Central memory CD8-positive, alpha-beta T cell (primary cell): ENCODE measurements around the gene LYST.
"Not testable (repeated sequence)": the region's sequence is repeated elsewhere in the genome, so short reads cannot be mapped to it uniquely, and the experiment has no call there.

Experiments used
- ATAC-seq: fragments of 150-1000 bp; cut with Tn5 transposase; replicated peaks from 2 replicates; pipeline ENCODE4 v1.10.0; 2022; ENCODE audit warnings: mild to moderate bottlenecking, moderate FRiP score, moderate number of reproducible peaks; ENCODE audit not compliant: poor library complexity, severe bottlenecking; ENCODE audit errors: extremely low read depth
- DNase-seq, 2 donors: peaks; one replicate each; pipeline ENCODE4 v3.0.0; 2021; ENCODE audit warnings: low spot score in 2 of 2
- H3K27ac Mint-ChIP-seq: one replicate; pipeline ENCODE4 v1.8.0; 2022; ENCODE audit warnings: low read depth, mild to moderate bottlenecking, moderate library complexity, mixed read lengths
- H3K27me3 Mint-ChIP-seq: one replicate; pipeline ENCODE4 v1.8.0; 2022; ENCODE audit warnings: mixed read lengths
- H3K36me3 Mint-ChIP-seq: one replicate; pipeline ENCODE4 v1.8.0; 2022; ENCODE audit warnings: mild to moderate bottlenecking, moderate library complexity, mixed read lengths; ENCODE audit not compliant: insufficient read depth
- H3K4me1 Mint-ChIP-seq: one replicate; pipeline ENCODE4 v1.8.0; 2022; ENCODE audit warnings: mixed read lengths
- H3K4me3 Mint-ChIP-seq: one replicate; pipeline ENCODE4 v1.8.0; 2022; ENCODE audit warnings: mild to moderate bottlenecking, moderate library complexity, mixed read lengths
- H3K9me3 Mint-ChIP-seq: one replicate; pipeline ENCODE4 v1.8.0; 2022; ENCODE audit warnings: mixed read lengths

LYST gene

DNA sequence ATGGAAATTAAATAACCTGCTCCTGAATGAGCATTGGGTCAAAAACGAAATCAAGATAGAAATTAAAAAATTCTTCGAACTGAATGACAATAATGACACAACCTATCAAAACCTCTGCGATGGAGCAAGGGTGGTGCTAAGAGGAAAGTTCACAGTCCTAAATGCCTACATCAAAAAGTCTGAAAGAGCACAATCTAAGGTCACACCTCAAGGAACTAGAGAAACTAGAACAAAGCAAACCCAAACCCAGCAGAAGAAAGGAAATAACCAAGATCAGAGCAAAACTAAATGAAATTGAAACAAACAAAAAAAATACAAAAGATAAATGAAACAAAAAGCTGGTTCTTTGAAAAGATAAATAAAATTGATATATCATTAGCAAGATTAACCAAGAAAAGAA, 18.5 kb downstream of the LYST start:
- H3K4me3 Mint-ChIP-seq, result peak overlapping the region; percentile 64
- DNase-seq, H3K36me3 Mint-ChIP-seq, H3K9me3 Mint-ChIP-seq, H3K27me3 Mint-ChIP-seq: not testable (repeated sequence)
- ATAC-seq, result peak; percentile 51
- H3K27ac Mint-ChIP-seq, result peak overlapping the region; percentile 86
- peaks cover 73% of the 10 kb centered on the region for H3K4me1 Mint-ChIP-seq

GRCh38 chr1:235845656-235846107, 21.0 kb downstream of the LYST start:
- DNase-seq, ATAC-seq, H3K9me3 Mint-ChIP-seq, H3K36me3 Mint-ChIP-seq, H3K27me3 Mint-ChIP-seq, H3K4me3 Mint-ChIP-seq: not testable (repeated sequence)
- Mint-ChIP-seq H3K27ac (peak overlapping the region; percentile 70), H3K4me1 (peaks cover 75% of the 10 kb centered on the region)

DNA sequence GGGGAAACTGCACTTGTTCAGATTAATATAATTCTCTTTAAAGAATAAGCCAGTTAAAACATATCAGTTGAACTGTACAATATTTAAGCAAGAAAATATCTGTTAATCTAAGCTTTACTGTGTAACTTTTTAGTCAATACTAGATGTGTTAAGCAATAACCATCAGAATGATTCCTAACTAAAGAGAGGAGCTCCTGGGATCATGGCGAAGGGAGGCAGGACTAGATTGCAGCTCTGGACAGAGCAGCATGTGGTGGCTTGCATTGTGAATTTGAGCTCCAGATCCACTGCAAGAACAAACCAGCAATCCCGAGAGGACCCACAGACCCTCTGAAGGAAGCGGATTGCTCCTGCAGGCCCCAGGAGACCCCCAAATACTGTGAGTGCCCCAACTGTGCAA, 21.9 kb downstream of the LYST start:
- ATAC-seq, result no peak
- Mint-ChIP-seq H3K27ac (peak overlapping the region; percentile 9), H3K4me3 (no peak overlapping the region), H3K4me1 (peaks cover 74% of the 10 kb centered on the region), H3K9me3 (no peaks in the 10 kb centered on the region), H3K36me3 (peaks cover 6% of the 10 kb centered on the region), H3K27me3 (no peaks in the 10 kb centered on the region)
- no peak for DNase-seq

GRCh38 chr1:235843461-235843961, 23.2 kb downstream of the LYST start:
- Mint-ChIP-seq H3K27me3 (no peaks in the 10 kb centered on the region), H3K27ac (no peak overlapping the region), H3K9me3 (no peaks in the 10 kb centered on the region), H3K4me1 (peaks cover 69% of the 10 kb centered on the region), H3K4me3 (no peak overlapping the region), H3K36me3 (peaks cover 8% of the 10 kb centered on the region)
- DNase-seq (no peak), ATAC-seq (peak; percentile 83)

- Mint-ChIP-seq H3K27me3 (no peaks in the 10 kb centered on the region), H3K4me1 (peaks cover 57% of the 10 kb centered on the region), H3K36me3 (peaks cover 8% of the 10 kb centered on the region), H3K9me3 (no peaks in the 10 kb centered on the region), H3K4me3 (no peak overlapping the region), H3K27ac (peak overlapping the region; percentile 56)
- DNase-seq (no peak), ATAC-seq (no peak)
These were observed 24.7 kb downstream of the LYST start for GRCh38 chr1:235841938-235842545.

- Mint-ChIP-seq H3K9me3 (no peaks in the 10 kb centered on the region), H3K4me3 (no peak overlapping the region), H3K36me3 (peaks cover 8% of the 10 kb centered on the region), H3K27me3 (no peaks in the 10 kb centered on the region), H3K27ac (no peak overlapping the region), H3K4me1 (peaks cover 39% of the 10 kb centered on the region)
- ATAC-seq (peak; percentile 75), DNase-seq (no peak)
These were observed 28.7 kb downstream of the LYST start for GRCh38 chr1:235838021-235838420.

GRCh38 chr1:235835226-235835625, 31.5 kb downstream of the LYST start:
- Mint-ChIP-seq H3K9me3 (no peaks in the 10 kb centered on the region), H3K36me3 (peaks cover 11% of the 10 kb centered on the region), H3K27ac (no peak overlapping the region), H3K4me3 (no peak overlapping the region), H3K27me3 (no peaks in the 10 kb centered on the region), H3K4me1 (peaks cover 29% of the 10 kb centered on the region)
- DNase-seq (no peak), ATAC-seq (no peak)

DNA sequence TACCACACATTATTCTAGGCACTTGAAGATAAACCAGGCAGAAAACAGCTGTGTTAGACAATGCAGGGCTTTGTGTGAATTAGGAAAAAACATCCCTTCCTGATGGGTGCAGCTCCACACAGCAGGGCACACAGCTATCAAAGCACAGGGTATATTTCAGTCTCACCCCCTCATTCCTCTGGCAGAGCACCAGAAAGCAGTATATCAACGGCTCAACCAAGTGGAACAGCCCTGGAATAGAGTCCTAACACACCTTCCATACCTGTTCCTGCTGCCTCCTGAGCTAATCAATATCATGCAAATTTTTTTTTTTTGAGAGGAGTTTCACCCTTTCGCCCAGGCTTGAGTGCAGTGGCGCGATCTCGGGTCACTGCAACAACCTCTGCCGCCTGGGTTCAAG, 32.1 kb downstream of the LYST start:
- H3K27me3 Mint-ChIP-seq, result no peaks in the 10 kb centered on the region
- H3K4me1 Mint-ChIP-seq, result peaks cover 23% of the 10 kb centered on the region
- no peak overlapping the region for H3K27ac Mint-ChIP-seq
- no peak overlapping the region for H3K4me3 Mint-ChIP-seq
- DNase-seq, result no peak
- peaks cover 10% of the 10 kb centered on the region for H3K36me3 Mint-ChIP-seq
- no peaks in the 10 kb centered on the region for H3K9me3 Mint-ChIP-seq
- ATAC-seq, result no peak

GRCh38 chr1:235832011-235832410, 34.7 kb downstream of the LYST start:
- no peak overlapping the region for H3K4me3 Mint-ChIP-seq
- no peak for DNase-seq

DNA sequence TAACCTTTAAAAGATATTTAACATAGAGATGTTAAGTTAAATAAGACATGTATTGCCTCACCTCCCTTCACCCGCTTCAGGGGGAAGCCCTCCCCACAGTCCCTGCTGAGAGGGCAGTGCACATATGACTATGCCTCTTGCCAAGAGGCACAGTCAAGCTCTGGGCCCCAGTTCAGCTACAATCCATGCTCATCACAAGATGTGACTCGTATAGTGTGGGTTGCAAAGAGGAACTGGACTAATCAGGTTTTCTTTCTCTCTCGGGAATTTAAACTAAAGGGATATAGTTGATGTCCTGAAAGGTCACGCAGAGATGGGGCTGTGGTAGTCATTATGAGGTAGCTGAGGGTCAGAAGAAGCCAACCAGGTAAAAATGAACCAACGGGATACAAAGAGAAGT, 35.6 kb downstream of the LYST start:
- Mint-ChIP-seq H3K4me3 (no peak overlapping the region), H3K9me3 (no peaks in the 10 kb centered on the region), H3K4me1 (peaks cover 19% of the 10 kb centered on the region), H3K36me3 (peaks cover 20% of the 10 kb centered on the region), H3K27ac (no peak overlapping the region), H3K27me3 (no peaks in the 10 kb centered on the region)
- DNase-seq (no peak), ATAC-seq (no peak)

More at GRCh38 chr1:235832011-235832410, 34.7 kb downstream of the LYST start:
- Mint-ChIP-seq H3K36me3 (peaks cover 20% of the 10 kb centered on the region), H3K4me1 (peaks cover 14% of the 10 kb centered on the region), H3K9me3 (no peaks in the 10 kb centered on the region), H3K27ac (no peak overlapping the region), H3K27me3 (no peaks in the 10 kb centered on the region)
- ATAC-seq, result no peak

DNA sequence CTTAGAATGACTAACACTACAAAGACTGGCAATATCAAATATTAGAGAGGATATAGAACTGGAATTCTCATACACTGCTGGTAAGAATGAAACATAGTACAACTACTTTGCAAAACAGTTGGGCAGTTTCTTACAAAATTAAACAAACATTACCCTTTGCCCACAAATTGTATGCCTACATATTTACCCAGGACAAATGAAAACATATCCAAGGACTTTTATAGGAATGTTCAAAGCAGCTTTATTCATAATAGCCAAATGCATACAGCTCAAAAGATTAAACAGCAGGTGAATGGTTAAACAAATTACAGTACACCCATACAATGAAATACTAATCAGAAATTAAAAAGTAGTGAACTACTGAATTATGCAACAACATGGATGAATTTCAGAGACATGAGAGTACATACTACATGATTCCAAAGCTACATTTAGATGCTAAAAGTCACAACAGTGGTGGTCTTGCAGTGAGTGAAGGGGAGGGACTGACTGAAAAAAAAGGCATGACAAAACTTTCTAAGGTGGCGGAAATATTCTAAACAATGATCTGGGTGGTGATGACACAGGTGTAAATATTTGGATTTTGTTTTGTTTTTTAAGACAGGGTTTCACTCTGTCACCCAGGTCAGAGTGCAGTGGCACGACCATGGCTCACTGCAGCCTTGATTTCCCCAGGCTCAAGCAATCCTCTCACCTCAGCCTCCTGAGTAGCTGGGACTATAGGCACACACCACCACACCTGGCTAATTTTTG, 40.4 kb downstream of the LYST start:
- Mint-ChIP-seq H3K36me3 (peaks cover 25% of the 10 kb centered on the region), H3K4me3 (no peak overlapping the region), H3K27ac (no peak overlapping the region), H3K9me3 (no peaks in the 10 kb centered on the region), H3K27me3 (no peaks in the 10 kb centered on the region), H3K4me1 (peaks cover 24% of the 10 kb centered on the region)
- ATAC-seq, result no peak
- DNase-seq, result no peak

DNA sequence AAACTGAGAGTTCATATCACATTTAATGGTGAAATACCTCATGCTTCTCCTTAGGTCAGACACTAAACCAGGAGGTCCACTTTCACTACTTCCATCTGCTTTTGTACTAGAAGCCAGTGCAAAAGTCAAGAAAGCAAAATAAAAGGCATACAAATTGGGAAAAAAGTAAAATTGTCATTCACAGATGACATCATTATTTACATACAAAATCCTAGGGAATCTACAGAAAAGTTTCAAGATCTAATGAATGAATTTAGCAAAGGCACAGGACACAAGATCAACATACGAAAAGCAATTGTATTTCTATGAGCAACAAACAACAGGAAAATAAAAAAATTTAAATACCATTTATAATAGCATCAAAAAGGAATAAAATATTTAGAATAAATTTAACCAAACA, 41.5 kb downstream of the LYST start:
- DNase-seq (no peak), ATAC-seq (no peak)
- Mint-ChIP-seq H3K4me1 (peaks cover 17% of the 10 kb centered on the region), H3K36me3 (peaks cover 23% of the 10 kb centered on the region), H3K27me3 (no peaks in the 10 kb centered on the region), H3K9me3 (no peaks in the 10 kb centered on the region), H3K27ac (no peak overlapping the region), H3K4me3 (no peak overlapping the region)

DNA sequence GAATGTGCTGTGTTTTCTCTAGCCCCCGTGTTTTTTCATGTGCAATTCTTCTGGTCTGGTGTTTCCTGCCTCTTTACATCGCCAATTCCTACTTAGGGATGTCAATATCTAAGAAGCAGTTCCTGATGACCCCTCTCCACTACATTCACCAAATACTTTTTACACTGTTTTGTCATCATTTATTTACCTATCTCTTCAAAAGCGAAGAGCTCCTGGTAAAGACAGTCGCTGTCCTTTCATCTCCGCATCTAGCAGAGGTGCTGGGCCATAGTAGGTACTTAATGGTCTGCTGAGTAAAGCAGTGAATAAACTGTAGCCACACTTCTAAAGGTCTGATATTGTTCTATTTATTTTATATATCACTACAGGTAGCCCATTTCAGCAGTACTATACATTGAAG, 43.0 kb downstream of the LYST start:
- no peaks in the 10 kb centered on the region for H3K9me3 Mint-ChIP-seq
- ATAC-seq, result no peak
- DNase-seq, result no peak
- H3K27ac Mint-ChIP-seq, result no peak overlapping the region
- no peaks in the 10 kb centered on the region for H3K27me3 Mint-ChIP-seq
- H3K4me3 Mint-ChIP-seq, result no peak overlapping the region
- H3K36me3 Mint-ChIP-seq, result peaks cover 17% of the 10 kb centered on the region
- peaks cover 26% of the 10 kb centered on the region for H3K4me1 Mint-ChIP-seq
